HFF-Myc (cell line): Measurements from ENCODE around the gene SSU72.

Experiments used
- DNase-seq: peaks from one replicate; pipeline ENCODE4 v3.0.0-alpha.2; 2011; ENCODE audit warnings: low read depth; ENCODE audit errors: extremely low read depth
- H3K4me3 ChIP-seq: replicated peaks from 2 replicates; pipeline ENCODE4 v1.5.1; 2011; ENCODE audit warnings: low read depth, mild to moderate bottlenecking, control low read depth, low read length
- TF ChIP-seq, protein P1 (sequence below): IDR thresholded peaks from 2 replicates; pipeline ENCODE4 v1.5.1; 2012; ENCODE audit warnings: mild to moderate bottlenecking, low read depth, low read length, control low read depth; ENCODE audit errors: missing control alignments

The SSU72 gene

DNA sequence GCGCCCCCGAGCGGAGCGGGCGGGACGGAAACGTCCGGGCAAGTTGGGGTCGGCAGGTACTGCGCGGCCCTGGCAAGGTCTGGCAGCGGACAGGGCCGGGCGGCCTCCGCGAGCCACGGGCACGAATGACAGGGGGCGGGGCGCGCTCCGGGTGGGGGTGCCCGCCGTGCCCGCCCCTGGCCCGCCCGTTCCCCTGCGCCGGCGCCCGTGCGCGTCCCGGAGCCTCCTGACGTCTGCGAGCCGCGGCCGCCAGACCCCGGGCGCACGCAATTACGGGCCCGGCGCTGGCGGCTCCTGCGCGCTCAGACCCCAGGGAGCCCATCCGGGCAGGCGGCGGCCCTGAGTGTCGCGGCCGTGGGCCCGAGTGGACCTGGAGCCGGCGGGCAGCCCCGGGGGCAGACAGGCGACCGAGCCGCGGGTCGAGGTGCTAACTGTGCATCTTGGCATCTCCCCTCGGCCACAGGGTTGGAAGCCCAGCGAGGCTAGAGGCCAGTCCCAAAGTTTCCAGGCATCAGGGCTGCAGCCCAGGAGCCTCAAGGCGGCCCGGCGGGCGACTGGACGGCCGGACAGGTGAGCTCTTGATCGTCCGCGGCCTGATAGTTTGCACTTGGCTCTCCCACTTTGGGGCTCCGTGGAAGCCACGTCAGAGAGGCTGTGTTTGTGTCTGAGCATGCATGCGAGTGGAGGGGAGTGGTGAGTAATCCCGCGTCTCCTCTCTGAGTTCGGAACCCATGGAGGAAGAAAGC lies 41.6 kb upstream of the SSU72 start:
- peak overlapping the region; percentile 77 for H3K4me3 ChIP-seq
- TF ChIP-seq, protein P1, sequence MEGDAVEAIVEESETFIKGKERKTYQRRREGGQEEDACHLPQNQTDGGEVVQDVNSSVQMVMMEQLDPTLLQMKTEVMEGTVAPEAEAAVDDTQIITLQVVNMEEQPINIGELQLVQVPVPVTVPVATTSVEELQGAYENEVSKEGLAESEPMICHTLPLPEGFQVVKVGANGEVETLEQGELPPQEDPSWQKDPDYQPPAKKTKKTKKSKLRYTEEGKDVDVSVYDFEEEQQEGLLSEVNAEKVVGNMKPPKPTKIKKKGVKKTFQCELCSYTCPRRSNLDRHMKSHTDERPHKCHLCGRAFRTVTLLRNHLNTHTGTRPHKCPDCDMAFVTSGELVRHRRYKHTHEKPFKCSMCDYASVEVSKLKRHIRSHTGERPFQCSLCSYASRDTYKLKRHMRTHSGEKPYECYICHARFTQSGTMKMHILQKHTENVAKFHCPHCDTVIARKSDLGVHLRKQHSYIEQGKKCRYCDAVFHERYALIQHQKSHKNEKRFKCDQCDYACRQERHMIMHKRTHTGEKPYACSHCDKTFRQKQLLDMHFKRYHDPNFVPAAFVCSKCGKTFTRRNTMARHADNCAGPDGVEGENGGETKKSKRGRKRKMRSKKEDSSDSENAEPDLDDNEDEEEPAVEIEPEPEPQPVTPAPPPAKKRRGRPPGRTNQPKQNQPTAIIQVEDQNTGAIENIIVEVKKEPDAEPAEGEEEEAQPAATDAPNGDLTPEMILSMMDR = no peak
- no peak for DNase-seq

DNA sequence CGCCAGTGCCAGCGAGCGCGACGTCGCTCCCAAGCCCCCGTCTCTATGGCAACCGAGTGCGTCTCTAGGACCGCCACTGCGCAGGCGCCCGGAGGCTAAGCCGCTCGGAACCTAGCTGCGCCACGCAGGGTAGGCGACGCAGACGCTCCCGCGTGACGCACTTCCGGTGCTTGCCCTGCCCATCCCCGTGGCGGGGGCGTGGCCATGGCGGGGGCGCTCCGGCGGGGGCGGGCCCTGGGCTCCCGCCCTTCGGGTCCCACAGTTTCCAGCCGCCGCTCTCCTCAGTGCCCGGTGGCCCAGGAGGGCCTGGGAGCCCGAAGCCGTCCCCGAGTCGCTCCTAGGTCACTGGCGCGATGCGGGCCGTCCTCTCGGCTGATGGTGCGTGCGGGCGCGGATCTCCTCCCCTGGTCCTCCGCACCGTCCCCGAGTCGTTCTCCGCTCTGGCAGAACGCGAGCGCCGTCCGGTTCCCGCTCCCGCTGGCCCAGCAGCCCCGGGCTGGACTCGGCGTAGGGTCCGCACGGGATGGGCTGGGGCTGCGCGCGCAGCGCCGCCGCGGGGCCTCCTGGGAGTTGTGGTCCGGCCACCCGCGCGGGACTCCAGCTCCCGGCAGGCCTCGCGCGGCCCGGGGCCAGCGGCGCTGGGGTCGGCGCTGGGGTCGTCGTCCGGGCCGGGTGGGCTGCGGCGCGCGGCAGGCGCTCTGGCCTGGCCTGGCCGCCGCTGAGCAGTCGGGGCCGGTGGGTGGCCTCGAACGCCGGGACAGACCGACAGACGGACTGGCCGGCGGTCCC lies 40.8 kb upstream of the SSU72 start, which contains the start of gene MIB2:
Gene MIB2 (plus strand): TSS at position 245 of the 789 bp plus-strand sequence. CDS start 7,953 bp downstream, outside the sequence.
- DNase-seq = peak; percentile 83
- peak within 1 kb of the TSS; percentile 77 for H3K4me3 ChIP-seq
- TF ChIP-seq, protein P1 = no peak

DNA sequence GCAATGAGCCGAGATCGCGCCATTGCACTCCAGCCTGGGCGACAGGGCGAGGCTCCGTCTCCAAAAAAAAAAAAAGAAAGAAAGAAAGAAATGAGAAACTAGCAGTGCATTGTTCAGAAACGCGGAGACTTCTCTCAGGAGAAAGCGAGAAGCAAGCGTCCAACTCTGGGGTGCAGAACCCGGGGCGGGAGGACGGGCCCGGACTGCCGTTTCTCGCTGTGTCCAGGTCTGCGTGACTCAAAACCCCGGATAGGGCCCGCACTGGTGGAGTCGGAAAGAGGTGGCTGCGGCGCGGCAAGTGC lies 40.2 kb upstream of the SSU72 start:
- no peak for DNase-seq
- TF ChIP-seq, protein P1 = no peak
- peak overlapping the region; percentile 77 for H3K4me3 ChIP-seq

DNA sequence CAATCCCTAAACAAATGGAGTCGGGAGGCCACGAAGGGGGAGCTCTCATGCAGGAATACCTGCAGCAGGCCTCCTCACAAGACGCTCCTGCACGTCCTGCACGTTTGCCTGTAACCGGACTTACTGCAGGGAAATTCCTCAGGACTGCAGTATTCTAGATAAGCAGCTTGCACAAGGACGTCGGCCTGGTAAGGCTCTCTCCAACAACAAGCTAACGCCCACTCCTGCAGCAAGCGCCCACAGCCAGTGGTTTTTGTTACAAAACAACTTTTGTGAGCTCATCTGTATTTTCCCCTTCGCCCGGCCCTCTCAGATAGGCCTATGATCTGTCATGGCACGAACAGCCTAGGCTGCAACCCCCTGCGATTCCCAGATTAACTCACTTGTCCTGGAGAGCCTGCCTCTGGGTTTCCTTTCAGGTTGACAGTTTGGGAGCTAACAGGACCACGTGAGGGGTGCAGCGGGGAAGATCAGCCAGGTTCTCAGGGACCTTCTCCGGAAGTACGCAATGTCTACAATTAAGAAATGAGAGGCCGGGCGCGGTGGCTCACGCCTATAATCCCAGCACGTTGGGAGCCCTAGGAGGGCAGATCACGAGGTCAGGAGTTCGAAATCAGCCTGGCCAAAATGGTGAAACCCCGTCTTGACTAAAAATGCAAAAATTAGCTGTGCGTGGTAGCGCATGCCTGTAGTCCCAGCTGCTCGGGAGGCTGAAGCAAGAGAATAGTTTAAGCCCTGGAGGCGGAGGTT lies 39.7 kb upstream of the SSU72 start:
- no peak for DNase-seq

DNA sequence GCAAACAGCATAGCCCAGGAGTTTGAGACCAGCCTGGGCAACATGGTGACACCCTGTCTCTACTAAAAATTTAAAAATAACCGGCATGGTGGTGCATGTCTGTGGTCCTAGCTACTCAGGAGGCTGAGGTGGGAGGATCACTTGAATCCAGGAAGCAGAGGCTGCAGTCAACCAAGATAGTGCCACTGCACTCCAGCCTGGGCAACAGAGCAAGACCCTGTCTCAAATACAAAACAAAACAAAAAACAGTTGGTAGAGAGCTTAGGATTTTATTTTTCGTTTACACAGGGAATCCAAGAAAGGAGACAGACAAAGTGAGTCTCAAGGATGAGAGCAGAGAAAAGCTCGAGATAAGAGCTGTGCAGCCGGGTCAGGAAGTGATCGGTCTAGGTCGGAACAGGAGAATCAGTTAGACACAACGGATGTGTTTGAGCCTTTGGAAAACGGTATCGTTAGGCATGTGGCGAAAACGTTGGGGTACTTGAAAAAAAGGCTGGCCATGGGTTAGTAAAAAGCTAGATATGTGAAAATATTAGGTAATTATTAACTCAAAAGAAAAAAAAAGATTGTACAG lies 38.9 kb upstream of the SSU72 start:
- DNase-seq = no peak
- TF ChIP-seq, protein P1 = no peak
- peak overlapping the region; percentile 77 for H3K4me3 ChIP-seq

More for the DNA sequence above, 39.7 kb upstream of the SSU72 start:
- peak overlapping the region; percentile 77 for H3K4me3 ChIP-seq
- TF ChIP-seq, protein P1 = no peak

DNA sequence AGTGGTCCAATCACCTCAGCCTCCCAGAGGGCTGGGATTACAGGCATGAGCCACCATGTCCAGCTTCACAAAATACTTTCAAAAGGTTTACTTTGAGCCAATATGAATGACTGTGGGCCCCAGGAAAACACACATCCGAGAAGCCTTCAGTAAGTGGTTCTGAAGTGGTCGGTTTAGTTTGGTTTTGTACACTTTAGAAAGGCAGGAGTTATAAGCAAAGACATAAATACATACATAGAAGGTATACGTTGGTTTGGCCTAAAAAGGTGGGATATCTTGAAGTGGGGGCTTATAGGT lies 37.4 kb upstream of the SSU72 start:
- no peak for DNase-seq
- no peak overlapping the region for H3K4me3 ChIP-seq
- TF ChIP-seq, protein P1 = no peak
